Esophagus muscularis mucosa (tissue), 3 donors: ENCODE results near the gene ASIC1.

ENCODE experiments used
- CTCF ChIP-seq, 3 experiments: fragments of 200-600 bp in 2 of 3; fragments of 450-650 bp in 1 of 3; sonication (generic) in 2 of 3; IDR thresholded peaks; one replicate each; pipeline ENCODE4 v1.5.1; 2017 to 2019; ENCODE audit warnings: antibody characterized with exemption in 3 of 3, mild to moderate bottlenecking in 2 of 3, moderate library complexity in 1 of 3
- POLR2A ChIP-seq: fragments of 450-650 bp; IDR thresholded peaks from one replicate; pipeline ENCODE4 v1.6.1; 2017; ENCODE audit warnings: antibody characterized with exemption, moderate library complexity, mild to moderate bottlenecking, low read depth
- POLR2AphosphoS5 ChIP-seq, 2 donors: sonication (generic); formaldehyde crosslinking; IDR thresholded peaks; one replicate each; pipeline ENCODE4 v1.6.1; 2017; ENCODE audit warnings: antibody characterized with exemption in 2 of 2

GRCh38 chr12:50062728-50063460 lies 5.5 kb downstream of the ASIC1 start:
- TF ChIP-seq POLR2A (no peak), POLR2AphosphoS5 (IDR thresholded peaks at IDR 0.05) (no peak), CTCF (IDR thresholded peaks at IDR 0.05) (no peak)
